NK-92 (cell line): ENCODE results near the gene TAF1D.
"Not testable (repeated sequence)": the region's sequence is repeated elsewhere in the genome, so short reads cannot be mapped to it uniquely, and the experiment has no call there.

ENCODE experiments used
- DNase-seq: peaks from one replicate; lab custom pipeline; 2025; ENCODE audit not compliant: unreplicated experiment; lab: John Stamatoyannopoulos, UW

The TAF1D gene

DNA sequence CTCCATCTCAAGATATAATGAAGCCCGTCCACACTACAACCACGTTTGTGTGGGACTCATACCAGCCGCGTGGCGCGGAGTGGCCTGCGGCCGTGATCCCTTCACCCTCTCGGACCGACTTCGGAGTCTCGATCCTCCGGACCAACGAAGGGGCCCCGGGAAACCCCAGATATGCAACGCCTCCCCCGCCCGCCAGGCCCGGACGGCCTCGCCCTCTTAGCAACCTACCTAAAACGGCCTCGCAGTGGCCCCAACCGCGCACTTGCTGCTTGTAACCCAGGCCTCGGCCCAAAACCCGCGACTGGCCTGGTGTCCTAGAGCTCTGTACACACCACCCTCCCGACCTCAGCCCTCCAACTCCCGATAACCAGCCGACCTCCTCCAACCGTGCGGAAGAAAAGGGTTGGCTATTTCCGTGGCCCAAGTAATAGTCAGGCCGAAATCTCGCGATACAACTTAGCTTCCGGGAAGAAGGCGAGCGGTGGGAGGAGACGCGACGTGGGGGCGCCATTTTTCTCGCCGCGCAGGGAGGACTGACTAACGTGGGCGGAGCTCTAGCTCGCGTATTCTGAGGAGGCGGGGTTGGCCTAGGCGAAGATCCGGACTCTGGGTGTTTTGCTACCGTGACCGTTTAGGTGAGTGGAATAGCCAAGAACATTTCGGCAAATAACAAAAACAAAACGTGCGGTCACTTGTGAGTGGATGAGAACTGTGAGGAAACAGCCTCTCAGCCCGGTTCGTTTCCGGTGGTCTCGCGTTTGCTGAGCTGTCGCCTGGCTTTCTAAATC lies at the start of gene TAF1D, which contains the start of gene C11orf54:
Gene TAF1D, minus strand, starts transcription at position 402 of the 788 bp plus-strand sequence. CDS start 2,191 bp downstream, outside the sequence.
Gene C11orf54, plus strand, starts transcription at position 579 of the 788 bp plus-strand sequence. CDS start 5,722 bp downstream, outside the sequence.
- peak; percentile 73 for DNase-seq

- DNase-seq, result no peak
Measured at GRCh38 chr11:93784935-93785360, 43.7 kb upstream of the TAF1D start.

DNA sequence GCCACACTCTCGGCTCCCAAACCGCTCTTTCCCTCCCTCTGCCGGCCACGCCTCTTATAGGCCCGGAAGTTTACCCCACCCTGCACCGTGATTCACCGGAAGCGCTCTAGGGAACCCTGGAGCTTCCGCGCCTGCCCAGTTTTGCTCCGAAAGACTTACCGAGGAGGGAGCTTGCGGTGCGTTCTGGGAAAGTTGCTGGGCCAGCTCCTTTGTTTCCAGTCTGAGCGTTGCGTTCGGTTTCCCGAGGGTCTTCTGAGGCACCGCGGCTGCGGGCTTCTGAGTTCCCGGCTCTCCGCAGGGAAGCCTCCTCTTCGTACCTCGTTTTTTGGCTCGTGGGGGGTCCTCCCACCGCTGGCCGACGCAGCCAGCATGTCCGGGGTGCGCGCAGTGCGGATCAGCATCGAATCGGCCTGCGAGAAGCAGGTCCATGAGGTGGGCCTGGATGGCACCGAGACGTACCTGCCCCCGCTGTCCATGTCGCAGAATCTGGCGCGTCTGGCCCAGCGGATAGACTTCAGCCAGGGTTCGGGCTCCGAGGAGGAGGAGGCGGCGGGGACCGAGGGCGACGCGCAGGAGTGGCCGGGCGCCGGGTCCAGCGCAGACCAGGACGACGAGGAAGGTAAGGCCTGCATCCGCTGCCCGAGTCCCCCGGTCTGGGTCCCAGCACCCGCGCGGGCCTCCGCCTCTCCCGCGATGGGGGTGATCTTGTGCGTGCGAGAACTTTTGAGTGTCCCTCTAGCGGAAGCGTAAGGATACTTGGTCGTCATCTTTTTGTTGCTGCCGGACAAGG lies 43.0 kb upstream of the TAF1D start, which contains the start of gene MED17:
Gene MED17, plus strand, starts transcription at position 138 of the 790 bp plus-strand sequence. Its CDS starts 232 bp downstream, at position 370.
- DNase-seq, result peak; percentile 48

- no peak for DNase-seq
Measured at GRCh38 chr11:93783765-93784144, 42.5 kb upstream of the TAF1D start.

DNA sequence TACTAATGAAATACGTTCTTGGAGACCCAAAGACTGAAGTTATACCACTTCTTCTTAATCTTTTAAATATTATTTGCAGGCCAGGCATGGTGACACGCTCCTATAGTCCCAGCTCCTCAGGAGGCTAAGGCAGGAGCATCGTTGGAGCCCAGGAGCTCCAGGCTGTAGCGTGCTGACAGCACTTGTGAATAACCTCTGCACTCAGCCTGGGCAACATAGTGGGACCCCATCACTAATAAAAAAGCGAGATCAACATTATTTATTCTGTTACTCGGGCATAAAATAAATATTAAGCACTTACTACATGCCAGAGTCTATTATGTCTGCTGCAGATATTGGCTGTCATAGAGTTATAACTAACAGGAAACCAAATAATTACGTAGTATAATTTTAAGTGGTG lies 42.1 kb upstream of the TAF1D start:
- no peak for DNase-seq

DNA sequence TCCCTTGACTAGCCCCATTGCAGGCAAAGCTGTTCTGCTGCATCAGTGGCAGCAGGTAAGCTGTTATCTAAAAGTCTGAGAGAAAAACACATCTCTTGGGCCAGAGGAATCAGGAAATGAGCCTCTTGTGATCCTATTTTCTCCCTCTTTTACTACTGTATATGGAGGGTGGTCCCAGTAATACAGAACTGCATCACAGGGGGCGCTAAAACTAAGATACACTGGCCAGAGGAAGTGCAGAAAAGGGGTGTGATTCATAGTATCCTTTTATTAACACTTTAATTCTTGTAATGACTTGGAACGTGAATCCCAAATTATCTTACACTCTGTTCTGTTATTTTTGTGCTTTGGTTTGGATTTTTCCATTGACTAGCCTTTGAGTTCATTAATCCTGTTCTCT lies 34.0 kb upstream of the TAF1D start:
- no peak for DNase-seq

- DNase-seq, result not testable (repeated sequence)
Measured at GRCh38 chr11:93774560-93774959, 33.3 kb upstream of the TAF1D start.

DNA sequence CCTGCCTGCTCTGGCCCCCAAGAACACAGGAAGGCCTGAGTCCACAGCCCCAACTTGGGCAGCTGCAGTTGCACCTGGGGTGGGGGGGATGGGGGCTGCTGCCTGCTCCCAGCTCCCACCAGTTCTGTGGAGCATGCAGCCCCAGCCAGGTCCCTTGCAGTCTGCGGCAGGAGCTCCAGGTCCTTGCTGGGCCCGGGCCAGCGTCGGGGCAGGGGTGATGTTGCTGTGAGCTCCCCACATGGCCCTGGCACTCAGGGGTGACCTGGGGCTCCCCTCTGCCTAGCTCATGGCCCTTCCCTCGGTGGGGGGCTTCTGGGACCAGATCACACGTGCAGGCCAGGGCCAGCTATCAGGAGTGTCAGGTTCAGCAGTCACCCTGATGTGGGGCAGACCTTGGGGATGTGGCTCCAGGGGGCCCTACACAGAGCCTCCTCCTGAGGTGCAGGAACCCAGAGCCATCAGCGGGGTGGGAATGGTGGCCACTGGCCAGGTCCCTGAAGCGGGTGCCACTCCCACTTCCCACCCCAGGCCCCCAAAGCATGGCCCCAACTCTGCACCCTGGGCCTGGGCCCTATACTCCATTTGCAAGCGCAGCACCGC lies 32.4 kb upstream of the TAF1D start:
- DNase-seq, result no peak

- no peak for DNase-seq
Measured at GRCh38 chr11:93773045-93773477, 31.8 kb upstream of the TAF1D start.

GRCh38 chr11:93772123-93772522 lies 30.8 kb upstream of the TAF1D start:
- DNase-seq, result no peak

GRCh38 chr11:93770160-93770559 lies 28.9 kb upstream of the TAF1D start:
- DNase-seq, result no peak

- no peak for DNase-seq
Measured at GRCh38 chr11:93767018-93767417, 25.7 kb upstream of the TAF1D start.

DNA sequence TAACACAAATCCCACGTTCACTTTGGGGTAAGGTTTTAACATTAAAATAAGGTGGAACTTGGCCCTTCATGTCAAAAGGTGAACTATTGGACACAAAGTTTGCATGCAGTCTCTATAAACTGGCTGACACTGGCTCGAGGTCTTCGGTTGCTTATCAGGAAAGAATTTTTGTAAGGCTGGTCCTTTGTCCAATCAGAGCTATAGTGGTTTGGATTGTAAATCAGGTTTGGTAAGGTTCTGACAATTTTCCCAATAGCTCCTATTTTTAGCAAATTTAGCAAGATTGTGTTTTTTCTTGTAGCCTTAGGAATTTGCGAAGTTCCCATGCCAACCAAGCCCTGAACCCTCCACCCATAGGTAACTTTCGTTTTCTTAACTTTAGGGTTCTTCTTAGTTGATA lies 25.2 kb upstream of the TAF1D start:
- DNase-seq, result no peak

GRCh38 chr11:93765551-93765950 lies 24.3 kb upstream of the TAF1D start:
- no peak for DNase-seq

DNA sequence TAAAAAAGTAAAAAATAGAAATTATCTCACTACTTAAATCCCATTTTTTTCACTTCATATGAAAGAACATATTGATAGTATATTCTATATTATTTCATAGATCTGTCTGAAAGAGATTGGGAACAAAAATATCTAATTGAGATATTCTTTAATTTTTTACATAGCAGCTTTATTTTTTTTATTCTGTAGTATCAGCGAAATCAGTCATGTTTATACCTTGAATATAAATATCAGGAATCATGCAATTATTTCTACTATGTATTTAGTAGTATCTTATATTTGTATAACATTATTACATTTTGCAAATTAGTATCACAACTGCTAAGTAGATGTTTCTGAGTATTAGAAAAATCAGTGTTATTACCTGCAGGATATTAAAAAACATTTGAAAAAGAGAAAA lies 20.6 kb upstream of the TAF1D start:
- no peak for DNase-seq

GRCh38 chr11:93759123-93759522 lies 17.8 kb upstream of the TAF1D start:
- not testable (repeated sequence) for DNase-seq

DNA sequence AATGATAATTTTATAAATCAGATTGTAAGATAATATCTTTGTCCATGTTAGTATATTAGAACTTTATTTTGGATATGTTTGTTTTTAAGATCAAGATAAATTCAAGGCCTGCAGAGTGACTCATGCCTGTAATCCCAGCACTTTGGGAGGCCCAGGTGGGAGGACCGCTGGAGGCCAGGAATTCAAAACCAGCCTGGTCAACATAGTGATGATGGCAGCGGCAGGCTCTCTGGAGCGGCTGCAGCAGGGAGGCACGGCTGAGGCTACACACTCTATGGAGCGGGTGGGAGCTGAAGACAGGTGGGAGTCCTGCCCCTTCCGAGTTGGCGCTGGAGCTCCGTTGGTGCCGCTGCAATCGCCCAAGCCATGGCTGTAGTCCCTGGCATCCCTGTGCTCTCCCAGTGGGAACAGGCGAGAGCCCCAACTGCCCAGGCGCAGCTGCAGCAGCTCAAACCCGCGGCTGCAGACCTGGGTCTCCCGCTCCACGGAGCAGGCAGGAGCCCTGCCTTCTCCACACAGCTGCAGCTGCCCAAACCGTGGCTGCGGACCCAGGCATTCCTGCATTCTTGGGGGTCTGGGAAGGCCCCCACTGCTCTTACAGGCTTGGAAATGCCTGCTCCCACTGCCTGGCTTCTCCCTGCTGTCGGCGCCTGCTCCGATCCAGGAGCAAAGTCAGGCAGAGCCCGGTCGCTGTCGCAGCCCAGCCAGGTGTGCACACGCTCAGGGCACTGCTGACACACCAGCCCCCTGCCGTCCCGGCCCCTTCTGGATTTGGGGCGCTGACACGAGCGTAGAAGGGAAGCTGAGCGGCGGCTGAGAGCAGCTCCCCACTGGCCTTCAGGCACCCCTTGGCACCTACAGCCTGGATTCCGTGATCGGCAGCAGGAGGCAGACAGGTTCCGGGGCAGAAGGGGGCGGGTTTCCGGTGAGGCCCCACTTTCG lies 16.9 kb upstream of the TAF1D start:
- DNase-seq, result no peak

DNA sequence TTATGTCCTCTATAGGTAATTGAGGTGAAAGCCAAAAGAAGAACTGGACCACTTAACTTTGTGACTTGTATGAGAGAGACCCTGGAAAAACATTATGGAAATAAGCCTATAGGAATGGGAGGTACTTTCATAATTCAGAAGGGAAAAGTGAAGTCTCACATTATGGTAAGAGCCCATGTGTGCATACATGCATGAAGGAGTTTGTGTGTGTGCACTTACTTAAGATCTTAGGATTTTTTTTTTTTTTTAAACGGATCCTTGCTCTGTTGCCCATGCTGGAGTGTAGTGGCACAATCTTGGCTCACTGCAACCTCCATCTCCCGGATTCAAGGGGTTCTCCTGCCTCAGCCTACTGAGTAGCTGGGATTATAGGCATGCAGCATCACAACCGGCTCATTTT lies 16.0 kb upstream of the TAF1D start:
- DNase-seq, result no peak

- DNase-seq, result no peak
Measured at GRCh38 chr11:93756748-93757147, 15.5 kb upstream of the TAF1D start.

GRCh38 chr11:93753241-93753640 lies 11.9 kb upstream of the TAF1D start:
- no peak for DNase-seq
